Kidney (tissue), 14 donors: ENCODE results near the gene TMED7. TPM values are rescaled to one million over a fixed set of nuclear protein-coding genes. Genes with fewer than 3 reads are reported as not detected.
A peak's percentile ranks its signal among the peaks of the same experiment; 100 is the strongest.

ENCODE experiments used
- DNase-seq, 5 donors: peaks; one replicate each; pipeline ENCODE4 v3.0.0-alpha.2; 2013 to 2020
- FAIRE-seq: peaks from 2 replicates; lab custom pipeline; 2012; peaks lifted over from hg19 to GRCh38; lab: Jason Lieb, UNC
- H3K27ac ChIP-seq, 2 donors: one replicate each; pipeline ENCODE4 v1.7.0; 2013; ENCODE audit warnings: low read depth in 2 of 2, low read length in 2 of 2, inconsistent platforms in 1 of 2
- H3K27me3 ChIP-seq: one replicate; pipeline ENCODE4 v1.7.1; 2013; ENCODE audit warnings: low read length, inconsistent platforms; ENCODE audit not compliant: control insufficient read depth, insufficient read depth
- H3K36me3 ChIP-seq, 3 donors: one replicate each; pipeline versions ENCODE4 v1.7.0 to v1.7.1; 2013; ENCODE audit warnings: low read length in 3 of 3, control low read depth in 1 of 3, inconsistent platforms in 1 of 3; ENCODE audit not compliant: insufficient read depth in 3 of 3, control insufficient read depth in 2 of 3
- H3K4me1 ChIP-seq, 3 donors: one replicate each; pipeline versions ENCODE4 v1.7.0 to v1.7.1; 2013; ENCODE audit warnings: low read length in 3 of 3, inconsistent platforms in 1 of 3, low read depth in 1 of 3; ENCODE audit not compliant: control insufficient read depth in 2 of 3, insufficient read depth in 2 of 3
- H3K4me3 ChIP-seq, 3 donors: one replicate each; pipeline versions ENCODE4 v1.7.0 to v1.8.1; 2013; ENCODE audit warnings: low read length in 3 of 3, control low read depth in 1 of 3, inconsistent platforms in 1 of 3
- H3K9ac ChIP-seq, 3 donors: one replicate each; pipeline versions ENCODE4 v1.7.0 to v1.7.1; 2013; ENCODE audit warnings: low read length in 3 of 3, control low read depth in 1 of 3, inconsistent platforms in 1 of 3
- H3K9me3 ChIP-seq, 3 donors: one replicate each; pipeline versions ENCODE4 v1.7.0 to v1.7.1; 2013; ENCODE audit warnings: low read length in 3 of 3, control low read depth in 1 of 3, inconsistent platforms in 1 of 3; ENCODE audit not compliant: control insufficient read depth in 2 of 3, insufficient read depth in 1 of 3
- intact Hi-C: fragments of 100-400 bp; cut with DNase I; formaldehyde crosslinking; loops from one replicate; pipeline ENCODE4 v1.11.1; 2022
- polyA plus RNA-seq: library from polyadenylated mRNA; stranded (reverse); fragments of 350-450 nt; fragmentation: Illumina TruSeq; extraction: RNeasy Lipid Tissue Mini Kit (QIAGEN cat#74804); gene quantifications from one replicate; pipeline ENCODE4 v1.2.3, GENCODE V29; 2014; ENCODE audit warnings: low read depth, low replicate concordance; ENCODE audit not compliant: insufficient read depth
- total RNA-seq: library from RNA; stranded (reverse); fragmentation: NEBNext Ultra II Directional; extraction: Animal tissue kit (Norgen Biotek cat#: 25700); gene quantifications from one replicate; pipeline ENCODE4 v1.2.1, GENCODE V29; 2021
- TF ChIP-seq, protein P1 (sequence below): IDR thresholded peaks from 3 replicates; pipeline ENCODE4 v1.5.1; 2012; ENCODE audit warnings: mild to moderate bottlenecking, moderate library complexity, borderline replicate concordance; ENCODE audit not compliant: insufficient read depth; ENCODE audit errors: extremely low read depth
- donor health status: control.
- donor health status: control.
- donor health status: control.
- donor health status: control.
- donor health status: control.
- donor health status: DM: yes; HTN: yes; CAD: no.
- donor health status: Normal renal cell carcinoma (clear cell type).

The TMED7 gene
- total and polyA plus RNA-seq, 2 donors from 2014 or later = 24.4 to 115 TPM

- DNase-seq = no peak
- FAIRE-seq = no peak
- Histone ChIP-seq H3K4me3 (no peak overlapping the region), H3K9me3 (no peaks in the 10 kb centered on the region), H3K4me1 (no peaks in the 10 kb centered on the region), H3K9ac (no peak overlapping the region), H3K27me3 (no peaks in the 10 kb centered on the region), H3K27ac (no peak overlapping the region), H3K36me3 (no peaks in the 10 kb centered on the region)
- intact Hi-C loops = no loop called here
- TF ChIP-seq, protein P1, sequence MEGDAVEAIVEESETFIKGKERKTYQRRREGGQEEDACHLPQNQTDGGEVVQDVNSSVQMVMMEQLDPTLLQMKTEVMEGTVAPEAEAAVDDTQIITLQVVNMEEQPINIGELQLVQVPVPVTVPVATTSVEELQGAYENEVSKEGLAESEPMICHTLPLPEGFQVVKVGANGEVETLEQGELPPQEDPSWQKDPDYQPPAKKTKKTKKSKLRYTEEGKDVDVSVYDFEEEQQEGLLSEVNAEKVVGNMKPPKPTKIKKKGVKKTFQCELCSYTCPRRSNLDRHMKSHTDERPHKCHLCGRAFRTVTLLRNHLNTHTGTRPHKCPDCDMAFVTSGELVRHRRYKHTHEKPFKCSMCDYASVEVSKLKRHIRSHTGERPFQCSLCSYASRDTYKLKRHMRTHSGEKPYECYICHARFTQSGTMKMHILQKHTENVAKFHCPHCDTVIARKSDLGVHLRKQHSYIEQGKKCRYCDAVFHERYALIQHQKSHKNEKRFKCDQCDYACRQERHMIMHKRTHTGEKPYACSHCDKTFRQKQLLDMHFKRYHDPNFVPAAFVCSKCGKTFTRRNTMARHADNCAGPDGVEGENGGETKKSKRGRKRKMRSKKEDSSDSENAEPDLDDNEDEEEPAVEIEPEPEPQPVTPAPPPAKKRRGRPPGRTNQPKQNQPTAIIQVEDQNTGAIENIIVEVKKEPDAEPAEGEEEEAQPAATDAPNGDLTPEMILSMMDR = no peak
Observed at GRCh38 chr5:115589043-115589442, 36.8 kb downstream of the TMED7 start.

DNA sequence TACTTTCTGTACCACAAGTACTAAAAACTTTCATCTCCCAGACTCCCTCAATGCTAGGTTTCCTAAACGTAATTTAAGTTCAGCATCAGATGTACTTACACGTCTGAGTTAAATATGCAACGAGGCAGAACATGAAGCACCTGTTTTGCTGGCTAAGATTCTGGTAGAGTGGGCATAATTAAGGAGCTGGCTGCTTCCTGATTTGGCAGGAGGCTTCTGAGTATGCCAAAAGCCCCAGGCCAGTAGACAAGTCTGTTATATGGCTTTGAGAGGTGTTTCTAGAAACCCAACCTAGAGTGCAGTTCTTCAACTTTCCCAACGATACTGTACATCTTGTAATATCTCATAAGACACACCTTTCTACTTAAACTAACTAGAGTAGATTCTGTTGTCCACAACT is 37.2 kb downstream of the TMED7 start:
- TF ChIP-seq, protein P1 = no peak
- peak in 2 of 5 donors; percentile 7 to 29 for DNase-seq
- Histone ChIP-seq H3K9me3 (no peaks in the 10 kb centered on the region), H3K27me3 (no peaks in the 10 kb centered on the region), H3K4me1 (no peaks in the 10 kb centered on the region), H3K27ac (no peak overlapping the region), H3K4me3 (no peak overlapping the region), H3K36me3 (no peaks in the 10 kb centered on the region), H3K9ac (no peak overlapping the region)
- intact Hi-C loops = no loop called here
- no peak for FAIRE-seq

- intact Hi-C loops = no loop called here
- peak; percentile 59 for FAIRE-seq
Observed at GRCh38 chr5:115586525-115587146, 39.2 kb downstream of the TMED7 start.

More at GRCh38 chr5:115586525-115587146, 39.2 kb downstream of the TMED7 start:
- Histone ChIP-seq H3K27ac (no peak overlapping the region), H3K9me3 (no peaks in the 10 kb centered on the region), H3K36me3 (no peaks in the 10 kb centered on the region), H3K27me3 (no peaks in the 10 kb centered on the region), H3K4me3 (no peak overlapping the region), H3K4me1 (no peaks in the 10 kb centered on the region), H3K9ac (no peak overlapping the region)
- TF ChIP-seq, protein P1 = peak; percentile 49
- peak in 2 of 5 donors; percentile 37 to 43 for DNase-seq
